HEK293 (cell line): ENCODE results near the gene SAP25.
A peak's percentile ranks its signal among the peaks of the same experiment; 100 is the strongest.

Experiments used
- CTCF ChIA-PET: fragments of 350-600 bp; formaldehyde crosslinking; extraction: SDS; loops from one replicate; lab custom pipeline; 2021; ENCODE audit warnings: antibody characterized with exemption; lab: Yijun Ruan, JAX
- POLR2A ChIA-PET: fragments of 300-600 bp; formaldehyde crosslinking; extraction: SDS; loops from one replicate; lab custom pipeline; 2020; ENCODE audit warnings: antibody characterized with exemption, inconsistent platforms; lab: Yijun Ruan, JAX
- H3K27ac ChIP-seq: fragments of 200-500 bp; sonication (Bioruptor generic); 2 replicates; pipeline ENCODE4 v1.5.1; 2014; ENCODE audit warnings: low read depth, low read length, control low read depth, inconsistent platforms; ENCODE audit errors: extremely low read depth
- H3K36me3 ChIP-seq, 2 experiments: fragments of 200-500 bp in 1 of 2; sonication (Bioruptor generic) in 1 of 2; 1 replicate in 1 of 2; 2 replicates in 1 of 2; pipeline ENCODE4 v1.5.1; 2014 to 2017; ENCODE audit warnings: inconsistent platforms in 2 of 2, low read length in 2 of 2; ENCODE audit not compliant: control insufficient read depth in 2 of 2, insufficient read depth in 1 of 2
- H3K4me1 ChIP-seq: fragments of 200-500 bp; sonication (Bioruptor generic); 2 replicates; pipeline ENCODE4 v1.5.1; 2014; ENCODE audit warnings: mild to moderate bottlenecking, low read length, inconsistent platforms; ENCODE audit not compliant: control insufficient read depth, insufficient read depth
- H3K4me3 ChIP-seq: 2 replicates; pipeline ENCODE4 v1.5.1; 2011; ENCODE audit warnings: low read depth, mild to moderate bottlenecking, control low read depth, low read length, moderate library complexity
- H3K9me3 ChIP-seq: fragments of 200-500 bp; sonication (Bioruptor generic); 2 replicates; pipeline ENCODE4 v1.5.1; 2014; ENCODE audit warnings: low read depth, low read length, inconsistent platforms; ENCODE audit not compliant: control insufficient read depth, insufficient read depth
- BCL11B ChIP-seq: fragments of 450-650 bp; formaldehyde crosslinking; IDR thresholded peaks from 2 replicates; pipeline ENCODE4 v1.5.1; 2016; ENCODE audit warnings: low read depth, missing biosample characterization, missing genetic modification characterization
- GLI2 ChIP-seq: fragments of 450-650 bp; formaldehyde crosslinking; IDR thresholded peaks from 2 replicates; pipeline ENCODE4; 2017; ENCODE audit warnings: missing biosample characterization, missing genetic modification characterization, low read depth, borderline replicate concordance
- GLIS1 ChIP-seq: fragments of 450-650 bp; formaldehyde crosslinking; IDR thresholded peaks from 2 replicates; pipeline ENCODE4 v1.5.1; 2016; ENCODE audit warnings: missing biosample characterization, missing genetic modification characterization
- MZF1 ChIP-seq: fragments of 450-650 bp; formaldehyde crosslinking; IDR thresholded peaks from 2 replicates; pipeline ENCODE4 v1.5.1; 2017; ENCODE audit warnings: missing biosample characterization, missing genetic modification characterization, borderline replicate concordance
- OVOL3 ChIP-seq: fragments of 450-650 bp; formaldehyde crosslinking; IDR thresholded peaks from 2 replicates; pipeline ENCODE4 v1.5.1; 2016; ENCODE audit warnings: missing biosample characterization, missing genetic modification characterization
- PRDM1 ChIP-seq: fragments of 450-650 bp; formaldehyde crosslinking; IDR thresholded peaks from 2 replicates; pipeline ENCODE4; 2016; ENCODE audit warnings: missing biosample characterization, missing genetic modification characterization
- SCRT2 ChIP-seq: fragments of 450-650 bp; formaldehyde crosslinking; IDR thresholded peaks from 2 replicates; pipeline ENCODE4 v1.5.1; 2016; ENCODE audit warnings: missing biosample characterization, missing genetic modification characterization
- SP2 ChIP-seq: fragments of 450-650 bp; formaldehyde crosslinking; IDR thresholded peaks from 2 replicates; pipeline ENCODE4 v1.5.1; 2016; ENCODE audit warnings: missing biosample characterization, missing genetic modification characterization
- ZBTB1 ChIP-seq: fragments of 450-650 bp; formaldehyde crosslinking; IDR thresholded peaks from 2 replicates; pipeline ENCODE4 v1.5.1; 2016; ENCODE audit warnings: missing biosample characterization, missing genetic modification characterization
- ZEB2 ChIP-seq: fragments of 450-650 bp; formaldehyde crosslinking; IDR thresholded peaks from 2 replicates; pipeline ENCODE4 v1.5.1; 2016; ENCODE audit warnings: missing biosample characterization, missing genetic modification characterization
- ZNF114 ChIP-seq: fragments of 450-650 bp; formaldehyde crosslinking; IDR thresholded peaks from 2 replicates; pipeline ENCODE4 v1.5.0; 2017; ENCODE audit warnings: missing biosample characterization, missing genetic modification characterization
- ZNF175 ChIP-seq: fragments of 450-650 bp; formaldehyde crosslinking; IDR thresholded peaks from 2 replicates; pipeline ENCODE4 v1.5.1; 2016; ENCODE audit warnings: missing biosample characterization, missing genetic modification characterization
- ZNF202 ChIP-seq: fragments of 450-650 bp; formaldehyde crosslinking; IDR thresholded peaks from 2 replicates; pipeline ENCODE4 v1.5.1; 2016; ENCODE audit warnings: missing biosample characterization, missing genetic modification characterization, borderline replicate concordance
- ZNF274 ChIP-seq, 2 experiments: fragments of 200-500 bp in 1 of 2; fragments of 450-650 bp in 1 of 2; sonication (Bioruptor generic) in 1 of 2; formaldehyde crosslinking in 1 of 2; IDR thresholded peaks; 2 replicates each; pipeline versions ENCODE4 v1.5.1 to v1.6.1; 2014 to 2016; ENCODE audit warnings: borderline replicate concordance in 1 of 2, inconsistent platforms in 1 of 2, low read length in 1 of 2, missing biosample characterization in 1 of 2, missing genetic modification characterization in 1 of 2
- ZNF335 ChIP-seq: fragments of 450-650 bp; formaldehyde crosslinking; conservative IDR thresholded peaks from 2 replicates; pipeline ENCODE4 v1.5.1; 2016; ENCODE audit warnings: missing biosample characterization, missing genetic modification characterization
- ZNF404 ChIP-seq: fragments of 450-650 bp; formaldehyde crosslinking; IDR thresholded peaks from 2 replicates; pipeline ENCODE4 v1.5.1; 2017; ENCODE audit warnings: missing biosample characterization, missing genetic modification characterization
- ZNF501 ChIP-seq: fragments of 450-650 bp; formaldehyde crosslinking; IDR thresholded peaks from 2 replicates; pipeline ENCODE4 v1.5.1; 2016; ENCODE audit warnings: missing biosample characterization, missing genetic modification characterization
- ZNF513 ChIP-seq: fragments of 450-650 bp; IDR thresholded peaks from 2 replicates; pipeline ENCODE4 v1.5.1; 2018; ENCODE audit warnings: missing biosample characterization, missing genetic modification characterization
- ZNF544 ChIP-seq: fragments of 450-650 bp; formaldehyde crosslinking; IDR thresholded peaks from 2 replicates; pipeline ENCODE4 v1.5.0; 2017; ENCODE audit warnings: missing biosample characterization, missing genetic modification characterization
- ZNF549 ChIP-seq: fragments of 450-650 bp; IDR thresholded peaks from 2 replicates; pipeline ENCODE4 v1.5.1; 2018; ENCODE audit warnings: missing biosample characterization, missing genetic modification characterization, mild to moderate bottlenecking, inconsistent platforms, moderate library complexity
- ZNF600 ChIP-seq: fragments of 450-650 bp; formaldehyde crosslinking; IDR thresholded peaks from 2 replicates; pipeline ENCODE4 v1.5.1; 2016; ENCODE audit warnings: missing biosample characterization, missing genetic modification characterization
- ZNF776 ChIP-seq: fragments of 450-650 bp; formaldehyde crosslinking; IDR thresholded peaks from 2 replicates; pipeline ENCODE4 v1.5.0; 2017; ENCODE audit warnings: missing biosample characterization, missing genetic modification characterization, borderline replicate concordance
- ZSCAN5A ChIP-seq: fragments of 450-650 bp; formaldehyde crosslinking; IDR thresholded peaks from 2 replicates; pipeline ENCODE4 v1.5.1; 2016; ENCODE audit warnings: missing biosample characterization, missing genetic modification characterization
- TF ChIP-seq, protein P1 (sequence below): fragments of 450-650 bp; formaldehyde crosslinking; IDR thresholded peaks from 2 replicates; pipeline ENCODE4 v1.5.0; 2017; ENCODE audit warnings: missing biosample characterization, missing genetic modification characterization, borderline replicate concordance
- TF ChIP-seq, protein P2 (sequence below): fragments of 450-650 bp; formaldehyde crosslinking; IDR thresholded peaks from 2 replicates; pipeline ENCODE4 v1.5.1; 2016; ENCODE audit warnings: missing biosample characterization, missing genetic modification characterization
- TF ChIP-seq, protein P3 (sequence below): fragments of 450-650 bp; formaldehyde crosslinking; IDR thresholded peaks from 2 replicates; pipeline ENCODE4 v1.5.1; 2016; ENCODE audit warnings: missing biosample characterization, missing genetic modification characterization

The SAP25 gene

GRCh38 chr7:100538348-100538653 is 35.4 kb downstream of the SAP25 start:
- H3K27ac ChIP-seq, result peak overlapping the region; percentile 3; the same call in 1 of the 2 replicates
- H3K36me3 ChIP-seq, result no peaks in the 10 kb centered on the region
- CTCF ChIA-PET, result interaction anchor here (0.8 to 0.9 kb wide), 2 partner anchors 68 to 69 kb away, joined by 3 read pairs; no protein-coding TSS in a partner anchor
- POLR2A ChIA-PET, result interaction anchor here (1.0 to 1.8 kb wide), 10 partner anchors 18 to 352 kb away, joined by 3 to 16 read pairs (median 5); partner anchors contain the start of genes FBXO24, LRCH4, MEPCE and PPP1R35
- peak overlapping the region; percentile 38 for H3K4me3 ChIP-seq
- no peaks in the 10 kb centered on the region for H3K9me3 ChIP-seq
- peaks cover 3% of the 10 kb centered on the region; the same call in 1 of the 2 replicates for H3K4me1 ChIP-seq
- TF ChIP-seq ZNF600 (tag by site-specific recombination) (peak; percentile 49; the same call in 1 of the 2 replicates), ZEB2 (no peak), ZNF549 (tag by site-specific recombination) (no peak), OVOL3 (tag by site-specific recombination) (no peak), ZNF513 (tag by site-specific recombination) (no peak), SCRT2 (tag by site-specific recombination) (peak; percentile 11; the same call in 1 of the 2 replicates), ZNF776 (tag by site-specific recombination) (no peak), SP2 (no peak), ZBTB1 (no peak), ZNF335 (tag by site-specific recombination) (peak; percentile 51), ZNF544 (no peak), ZNF274 (IDR thresholded peaks at IDR 0.05; ENCODE audit: low read length) (no peak), ZNF274 (tag by site-specific recombination; IDR thresholded peaks at IDR 0.05; ENCODE audit: borderline replicate concordance) (no peak), BCL11B (tag by site-specific recombination) (no peak), ZNF202 (tag by site-specific recombination) (no peak), ZNF404 (tag by site-specific recombination) (no peak), ZNF175 (tag by site-specific recombination) (no peak), GLIS1 (no peak), ZNF114 (no peak), GLI2 (tag by site-specific recombination) (no peak), PRDM1 (tag by site-specific recombination) (no peak), ZSCAN5A (no peak), MZF1 (tag by site-specific recombination) (0 out of 2 replicates have a peak, but pooled peaks have one; percentile 85), ZNF501 (tag by site-specific recombination) (0 out of 2 replicates have a peak, but pooled peaks have one; percentile 61)
- TF ChIP-seq, protein P1, sequence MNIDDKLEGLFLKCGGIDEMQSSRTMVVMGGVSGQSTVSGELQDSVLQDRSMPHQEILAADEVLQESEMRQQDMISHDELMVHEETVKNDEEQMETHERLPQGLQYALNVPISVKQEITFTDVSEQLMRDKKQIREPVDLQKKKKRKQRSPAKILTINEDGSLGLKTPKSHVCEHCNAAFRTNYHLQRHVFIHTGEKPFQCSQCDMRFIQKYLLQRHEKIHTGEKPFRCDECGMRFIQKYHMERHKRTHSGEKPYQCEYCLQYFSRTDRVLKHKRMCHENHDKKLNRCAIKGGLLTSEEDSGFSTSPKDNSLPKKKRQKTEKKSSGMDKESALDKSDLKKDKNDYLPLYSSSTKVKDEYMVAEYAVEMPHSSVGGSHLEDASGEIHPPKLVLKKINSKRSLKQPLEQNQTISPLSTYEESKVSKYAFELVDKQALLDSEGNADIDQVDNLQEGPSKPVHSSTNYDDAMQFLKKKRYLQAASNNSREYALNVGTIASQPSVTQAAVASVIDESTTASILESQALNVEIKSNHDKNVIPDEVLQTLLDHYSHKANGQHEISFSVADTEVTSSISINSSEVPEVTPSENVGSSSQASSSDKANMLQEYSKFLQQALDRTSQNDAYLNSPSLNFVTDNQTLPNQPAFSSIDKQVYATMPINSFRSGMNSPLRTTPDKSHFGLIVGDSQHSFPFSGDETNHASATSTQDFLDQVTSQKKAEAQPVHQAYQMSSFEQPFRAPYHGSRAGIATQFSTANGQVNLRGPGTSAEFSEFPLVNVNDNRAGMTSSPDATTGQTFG (tag by site-specific recombination), result no peak
- TF ChIP-seq, protein P2, sequence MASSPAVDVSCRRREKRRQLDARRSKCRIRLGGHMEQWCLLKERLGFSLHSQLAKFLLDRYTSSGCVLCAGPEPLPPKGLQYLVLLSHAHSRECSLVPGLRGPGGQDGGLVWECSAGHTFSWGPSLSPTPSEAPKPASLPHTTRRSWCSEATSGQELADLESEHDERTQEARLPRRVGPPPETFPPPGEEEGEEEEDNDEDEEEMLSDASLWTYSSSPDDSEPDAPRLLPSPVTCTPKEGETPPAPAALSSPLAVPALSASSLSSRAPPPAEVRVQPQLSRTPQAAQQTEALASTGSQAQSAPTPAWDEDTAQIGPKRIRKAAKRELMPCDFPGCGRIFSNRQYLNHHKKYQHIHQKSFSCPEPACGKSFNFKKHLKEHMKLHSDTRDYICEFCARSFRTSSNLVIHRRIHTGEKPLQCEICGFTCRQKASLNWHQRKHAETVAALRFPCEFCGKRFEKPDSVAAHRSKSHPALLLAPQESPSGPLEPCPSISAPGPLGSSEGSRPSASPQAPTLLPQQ, result 0 out of 2 replicates have a peak, but pooled peaks have one; percentile 27
- TF ChIP-seq, protein P3, sequence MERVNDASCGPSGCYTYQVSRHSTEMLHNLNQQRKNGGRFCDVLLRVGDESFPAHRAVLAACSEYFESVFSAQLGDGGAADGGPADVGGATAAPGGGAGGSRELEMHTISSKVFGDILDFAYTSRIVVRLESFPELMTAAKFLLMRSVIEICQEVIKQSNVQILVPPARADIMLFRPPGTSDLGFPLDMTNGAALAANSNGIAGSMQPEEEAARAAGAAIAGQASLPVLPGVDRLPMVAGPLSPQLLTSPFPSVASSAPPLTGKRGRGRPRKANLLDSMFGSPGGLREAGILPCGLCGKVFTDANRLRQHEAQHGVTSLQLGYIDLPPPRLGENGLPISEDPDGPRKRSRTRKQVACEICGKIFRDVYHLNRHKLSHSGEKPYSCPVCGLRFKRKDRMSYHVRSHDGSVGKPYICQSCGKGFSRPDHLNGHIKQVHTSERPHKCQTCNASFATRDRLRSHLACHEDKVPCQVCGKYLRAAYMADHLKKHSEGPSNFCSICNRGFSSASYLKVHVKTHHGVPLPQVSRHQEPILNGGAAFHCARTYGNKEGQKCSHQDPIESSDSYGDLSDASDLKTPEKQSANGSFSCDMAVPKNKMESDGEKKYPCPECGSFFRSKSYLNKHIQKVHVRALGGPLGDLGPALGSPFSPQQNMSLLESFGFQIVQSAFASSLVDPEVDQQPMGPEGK (tag by site-specific recombination), result no peak
